DND-41 (cell line): Measurements from ENCODE around the gene SERPINC1.

ENCODE experiments used
- EZH2 ChIP-seq: IDR thresholded peaks from 3 replicates; pipeline ENCODE4 v1.6.1; 2012; ENCODE audit warnings: borderline replicate concordance, low read depth, mild to moderate bottlenecking, moderate library complexity, low read length, inconsistent platforms; ENCODE audit not compliant: severe bottlenecking
- TF ChIP-seq, protein P1 (sequence below): IDR thresholded peaks from 2 replicates; pipeline ENCODE4 v1.5.1; 2012; ENCODE audit warnings: borderline replicate concordance, low read length, moderate library complexity, mild to moderate bottlenecking; ENCODE audit not compliant: poor library complexity, severe bottlenecking; ENCODE audit errors: extremely low read depth

DNA sequence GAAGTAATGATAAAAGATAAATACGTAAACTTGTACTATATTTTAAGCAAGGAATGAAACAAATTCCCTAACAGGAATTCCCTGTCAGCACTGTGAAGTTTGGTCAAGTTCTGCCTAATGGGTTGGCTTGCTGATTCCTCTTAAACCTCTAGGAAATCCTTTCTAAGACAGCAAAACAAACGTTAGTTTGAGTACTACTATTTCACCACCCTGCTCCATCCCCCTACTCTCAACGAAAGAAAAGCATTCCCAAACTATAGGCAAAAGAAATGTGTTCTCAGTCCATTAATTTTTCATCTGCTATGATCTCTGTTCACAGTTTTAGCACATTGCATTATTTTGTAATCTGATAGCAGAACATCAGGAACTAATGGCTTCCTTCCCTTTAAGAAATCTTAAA is 16.1 kb downstream of the SERPINC1 start:
- TF ChIP-seq, protein P1, sequence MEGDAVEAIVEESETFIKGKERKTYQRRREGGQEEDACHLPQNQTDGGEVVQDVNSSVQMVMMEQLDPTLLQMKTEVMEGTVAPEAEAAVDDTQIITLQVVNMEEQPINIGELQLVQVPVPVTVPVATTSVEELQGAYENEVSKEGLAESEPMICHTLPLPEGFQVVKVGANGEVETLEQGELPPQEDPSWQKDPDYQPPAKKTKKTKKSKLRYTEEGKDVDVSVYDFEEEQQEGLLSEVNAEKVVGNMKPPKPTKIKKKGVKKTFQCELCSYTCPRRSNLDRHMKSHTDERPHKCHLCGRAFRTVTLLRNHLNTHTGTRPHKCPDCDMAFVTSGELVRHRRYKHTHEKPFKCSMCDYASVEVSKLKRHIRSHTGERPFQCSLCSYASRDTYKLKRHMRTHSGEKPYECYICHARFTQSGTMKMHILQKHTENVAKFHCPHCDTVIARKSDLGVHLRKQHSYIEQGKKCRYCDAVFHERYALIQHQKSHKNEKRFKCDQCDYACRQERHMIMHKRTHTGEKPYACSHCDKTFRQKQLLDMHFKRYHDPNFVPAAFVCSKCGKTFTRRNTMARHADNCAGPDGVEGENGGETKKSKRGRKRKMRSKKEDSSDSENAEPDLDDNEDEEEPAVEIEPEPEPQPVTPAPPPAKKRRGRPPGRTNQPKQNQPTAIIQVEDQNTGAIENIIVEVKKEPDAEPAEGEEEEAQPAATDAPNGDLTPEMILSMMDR, result no peak
- TF ChIP-seq EZH2, result no peak
